GM19438 (cell line): ENCODE measurements around the gene HSPA1L.

Source experiments
- ATAC-seq: cut with Tn5 transposase; IDR thresholded peaks from one replicate; pipeline ENCODE4 v1.9.1; 2021; ENCODE audit warnings: low read depth; ENCODE audit not compliant: unreplicated experiment

The HSPA1L gene

DNA sequence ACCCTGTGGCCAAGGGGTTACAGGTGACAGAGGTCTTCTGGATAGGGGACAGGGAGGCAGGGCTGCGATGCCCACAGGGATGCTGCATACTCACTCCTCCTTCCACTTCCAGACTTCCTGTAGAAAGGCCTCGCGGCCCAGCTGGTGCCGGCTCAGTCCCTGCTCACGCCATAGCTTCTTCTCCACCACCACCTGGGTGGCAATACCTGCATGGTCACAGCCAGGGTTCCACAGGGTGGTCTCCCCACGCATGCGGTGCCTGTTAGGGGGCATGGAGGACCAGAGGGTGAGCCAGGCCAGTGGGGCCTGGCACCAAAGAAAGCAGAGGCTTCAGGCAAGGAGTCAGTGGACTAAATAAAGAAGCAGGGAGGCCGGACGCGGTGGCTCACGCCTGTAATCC, 29.6 kb downstream of the HSPA1L start:
- no peak for ATAC-seq

GRCh38 chr6:31784098-31784925, 30.8 kb downstream of the HSPA1L start:
- no peak for ATAC-seq

- no peak for ATAC-seq
Observed at GRCh38 chr6:31782126-31782855, 32.8 kb downstream of the HSPA1L start.

DNA sequence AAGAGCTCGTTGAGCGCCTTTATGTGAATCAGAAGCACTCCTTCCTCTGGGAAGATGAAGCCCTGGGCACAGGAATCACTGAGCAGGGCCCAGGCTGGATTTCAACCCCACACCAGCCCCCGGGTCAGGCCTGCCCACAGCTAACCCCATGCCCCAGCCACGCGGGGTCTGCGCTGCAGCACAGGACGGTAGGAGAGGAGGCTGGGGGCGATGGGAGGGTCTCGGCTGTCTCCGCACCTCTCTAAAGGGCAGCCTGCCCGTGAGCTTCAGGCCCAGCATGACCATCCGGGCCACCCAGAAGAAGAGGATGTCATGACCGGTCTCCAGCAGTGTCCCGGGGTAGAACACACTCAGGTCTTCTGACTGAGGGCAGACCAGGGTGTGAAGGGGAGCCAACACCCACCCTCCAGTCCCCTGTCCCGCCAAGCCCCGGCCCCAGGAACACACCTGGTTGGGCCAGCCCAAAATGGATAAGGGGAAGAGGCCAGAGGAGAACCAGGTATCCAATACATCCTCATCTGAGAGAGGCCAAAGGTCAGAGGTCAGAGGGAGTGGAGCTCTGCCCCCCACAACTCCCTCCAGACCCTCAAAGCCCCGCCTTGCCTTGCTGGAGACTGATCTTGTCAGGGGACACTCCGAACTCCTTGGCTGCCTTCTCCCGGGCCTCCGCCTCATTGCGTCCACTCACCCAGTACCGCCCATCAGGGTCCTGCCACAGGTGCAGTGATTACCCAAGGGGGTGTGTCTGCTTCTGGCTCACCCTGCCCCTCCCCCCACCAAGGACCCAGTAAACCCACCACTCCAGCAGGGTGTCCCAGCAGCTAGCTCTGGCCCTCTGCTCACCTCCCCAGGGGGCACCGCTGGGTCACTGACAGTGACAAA, 33.6 kb downstream of the HSPA1L start:
- no peak for ATAC-seq

- ATAC-seq, result no peak
Observed at GRCh38 chr6:31780507-31781243, 34.4 kb downstream of the HSPA1L start.

- no peak for ATAC-seq
Observed at GRCh38 chr6:31779908-31780307, 35.2 kb downstream of the HSPA1L start.

- no peak for ATAC-seq
Observed at GRCh38 chr6:31778999-31779885, 35.8 kb downstream of the HSPA1L start.

- ATAC-seq, result no peak
Observed at GRCh38 chr6:31778193-31778592, 36.9 kb downstream of the HSPA1L start.

GRCh38 chr6:31777667-31778050, 37.4 kb downstream of the HSPA1L start:
- ATAC-seq, result no peak

DNA sequence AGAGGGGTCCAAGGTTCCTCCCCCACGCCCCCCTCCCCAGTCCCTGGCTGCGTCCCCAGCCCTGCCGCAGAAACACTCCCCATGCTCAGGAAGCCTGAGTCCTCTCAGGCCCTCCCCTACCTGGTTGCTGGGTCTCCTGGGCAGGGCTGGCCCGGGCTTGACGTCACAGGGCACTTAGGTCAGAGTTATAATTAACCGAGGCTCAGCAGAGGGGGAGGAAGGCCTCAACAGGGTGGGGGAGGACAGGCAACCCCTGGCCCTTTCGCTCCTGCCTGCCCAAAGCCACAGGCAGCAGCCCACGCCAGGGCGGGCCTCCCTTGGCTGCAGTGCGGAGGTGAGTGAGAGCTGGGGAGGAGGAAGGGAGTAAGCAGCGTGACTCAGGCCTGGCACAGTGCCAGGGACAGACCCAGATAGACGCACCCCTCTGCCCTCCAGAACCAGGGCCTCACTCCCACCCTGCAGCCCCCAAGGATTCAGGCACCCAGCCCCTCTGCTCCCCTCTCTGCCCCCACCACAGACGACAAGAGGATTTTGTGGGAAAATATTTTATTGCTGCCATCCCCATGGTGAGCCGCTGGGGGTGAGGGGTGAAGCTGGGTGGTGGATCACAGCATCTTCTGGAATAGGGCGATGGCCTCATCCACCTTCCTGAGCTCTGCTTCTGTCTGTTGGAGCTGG, 38.0 kb downstream of the HSPA1L start, which contains the start of gene VWA7:
Gene VWA7, minus strand, starts transcription at position 340 of the 678 bp plus-strand sequence. CDS start 549 bp downstream, outside the sequence.
- ATAC-seq, result no peak

DNA sequence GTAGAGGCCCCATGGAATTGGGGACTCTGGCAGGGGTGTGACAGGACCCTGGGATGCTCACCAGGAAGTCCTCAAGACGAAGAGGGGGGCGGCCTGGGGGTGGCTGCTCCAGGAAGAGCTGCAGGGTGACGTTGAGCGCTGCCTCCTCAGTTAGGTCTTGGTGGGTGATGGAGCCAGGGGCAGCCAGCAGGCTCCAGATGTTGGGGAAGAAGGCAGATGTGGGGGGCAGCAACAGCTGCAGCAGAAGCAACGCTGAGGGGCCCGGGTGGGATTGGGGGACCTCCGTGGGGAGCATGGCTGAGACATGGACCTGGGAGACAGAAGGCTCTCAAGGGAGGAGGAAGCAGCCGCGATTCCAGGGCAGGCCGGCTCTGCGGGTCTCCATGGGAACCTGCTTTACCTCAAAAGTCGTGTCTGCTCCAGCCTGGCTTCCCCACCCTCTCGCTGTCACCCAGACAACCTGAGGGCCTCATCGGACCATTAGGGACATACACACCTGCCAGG, 38.5 kb downstream of the HSPA1L start:
- ATAC-seq, result no peak

GRCh38 chr6:31775633-31776484, 39.2 kb downstream of the HSPA1L start:
- no peak for ATAC-seq

GRCh38 chr6:31775184-31775583, 39.9 kb downstream of the HSPA1L start:
- no peak for ATAC-seq

GRCh38 chr6:31771992-31772358, 43.1 kb downstream of the HSPA1L start:
- ATAC-seq, result no peak

GRCh38 chr6:31770860-31771259, 44.2 kb downstream of the HSPA1L start:
- no peak for ATAC-seq

GRCh38 chr6:31769684-31770371, 45.3 kb downstream of the HSPA1L start:
- no peak for ATAC-seq
